Natural killer cell (primary cell): ENCODE results near the gene MKNK1. TPM values are rescaled to one million over a fixed set of nuclear protein-coding genes. Genes with fewer than 3 reads are reported as not detected.

ENCODE experiments used
- ATAC-seq, 3 donors: fragments of 150-1000 bp in 2 of 3; fragments of 200-7000 bp in 1 of 3; cut with Tn5 transposase; 1 replicate in 1 of 3; 2 replicates in 2 of 3; pipeline ENCODE4 v1.10.0; 2021; ENCODE audit warnings: mild to moderate bottlenecking in 2 of 3, moderate library complexity in 2 of 3
- DNase-seq, 2 donors: peaks; one replicate each; pipeline versions ENCODE4 v3.0.0 to v3.0.0-alpha.2; 2013 to 2021; ENCODE audit warnings: mixed read lengths in 1 of 2
- H3K27ac ChIP-seq: one replicate; pipeline ENCODE4 v1.5.1; 2013; ENCODE audit warnings: mild to moderate bottlenecking, low read length
- H3K27me3 ChIP-seq: one replicate; pipeline ENCODE4 v1.6.1; 2013; ENCODE audit warnings: low read length; ENCODE audit not compliant: control insufficient read depth, insufficient read depth
- H3K36me3 ChIP-seq: one replicate; pipeline ENCODE4 v1.6.1; 2013; ENCODE audit warnings: low read length; ENCODE audit not compliant: control insufficient read depth, insufficient read depth
- H3K4me1 ChIP-seq: one replicate; pipeline ENCODE4 v1.6.1; 2013; ENCODE audit warnings: low read length; ENCODE audit not compliant: control insufficient read depth, insufficient read depth
- H3K4me3 ChIP-seq: one replicate; pipeline ENCODE4 v1.5.1; 2013; ENCODE audit warnings: low read length
- H3K9me3 ChIP-seq: one replicate; pipeline ENCODE4 v1.6.1; 2013; ENCODE audit warnings: low read length; ENCODE audit not compliant: control insufficient read depth, insufficient read depth
- H3K27ac Mint-ChIP-seq, 2 donors: one replicate each; pipeline ENCODE4 v1.8.0; 2022; ENCODE audit warnings: mild to moderate bottlenecking in 2 of 2, mixed read lengths in 2 of 2, moderate library complexity in 1 of 2
- H3K27me3 Mint-ChIP-seq, 2 donors: one replicate each; pipeline ENCODE4 v1.8.0; 2022; ENCODE audit warnings: low read depth in 2 of 2, mixed read lengths in 2 of 2
- H3K36me3 Mint-ChIP-seq: one replicate; pipeline ENCODE4 v1.8.0; 2022; ENCODE audit warnings: mixed read lengths
- H3K4me1 Mint-ChIP-seq, 2 donors: one replicate each; pipeline ENCODE4 v1.8.0; 2022; ENCODE audit warnings: mixed read lengths in 2 of 2
- H3K4me3 Mint-ChIP-seq: one replicate; pipeline ENCODE4 v1.8.0; 2022; ENCODE audit warnings: mild to moderate bottlenecking, moderate library complexity, mixed read lengths
- H3K9me3 Mint-ChIP-seq, 2 donors: one replicate each; pipeline ENCODE4 v1.8.0; 2022; ENCODE audit warnings: mixed read lengths in 2 of 2
- WGBS: methylation state at CpG from one replicate; pipeline ENCODE4 v1.1.7; 2013; ENCODE audit warnings: missing lambda C conversion rate; ENCODE audit not compliant: insufficient coverage; 5-methylcytosine and 5-hydroxymethylcytosine counted together
- intact Hi-C: fragments of 100-400 bp; cut with micrococcal nuclease; formaldehyde crosslinking; loops from one replicate; pipeline ENCODE4 v1.14.2; 2022
- total RNA-seq, 4 donors: library from RNA; stranded (reverse); fragments of 120-200 nt in 1 of 4; gene quantifications; one replicate each; pipeline versions ENCODE4 v1.2.3 to v1.2.4, GENCODE V29; 2013 to 2022
- TF ChIP-seq, protein P1 (sequence below): fragments of 200-600 bp; IDR thresholded peaks from one replicate; pipeline ENCODE4 v1.8.0; 2022; ENCODE audit warnings: antibody characterized with exemption

Gene MKNK1
- total RNA-seq, 3 donors from 2014 or later (not counting 1 experiment from before 2014, with no cell fraction given) = 59.5 to 81.5 (median 65.5) TPM

DNA sequence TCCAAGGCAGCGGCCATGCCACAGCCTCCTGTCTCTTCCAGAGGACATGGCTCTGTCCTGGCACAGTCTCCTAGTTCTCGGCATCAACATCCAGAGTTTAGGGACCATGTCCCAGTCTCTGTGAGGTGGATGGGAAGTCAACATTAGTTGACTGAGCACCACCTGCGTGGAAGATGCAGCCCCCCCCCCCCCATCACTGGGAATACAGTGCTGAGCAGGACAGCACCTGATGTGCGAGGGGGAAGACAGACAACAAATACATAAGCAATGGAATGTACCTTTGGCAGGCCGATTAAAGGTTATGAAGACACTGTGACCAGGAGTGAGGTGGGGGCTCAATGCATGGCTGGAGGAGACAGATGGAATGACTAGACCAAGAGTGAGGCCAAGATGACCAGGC is 79.2 kb downstream of the MKNK1 start:
- intact Hi-C loops = no loop called here
- no peak overlapping the region for H3K4me3 ChIP-seq
- H3K27me3 Mint-ChIP-seq = peaks cover 29 to 35% of the 10 kb centered on the region in 2 donors
- 90% methylated on average over 5 of the region's 5 CpGs for WGBS
- H3K27me3 ChIP-seq = peaks cover 6% of the 10 kb centered on the region
- no peak overlapping the region for H3K27ac Mint-ChIP-seq
- DNase-seq (no peak), ATAC-seq (no peak)
- no peaks in the 10 kb centered on the region for H3K4me1 Mint-ChIP-seq
- no peaks in the 10 kb centered on the region for H3K36me3 ChIP-seq
- no peaks in the 10 kb centered on the region for H3K4me1 ChIP-seq
- no peak overlapping the region for H3K4me3 Mint-ChIP-seq
- H3K36me3 Mint-ChIP-seq = no peaks in the 10 kb centered on the region
- H3K9me3 Mint-ChIP-seq = no peaks in the 10 kb centered on the region
- H3K9me3 ChIP-seq = no peaks in the 10 kb centered on the region
- no peak overlapping the region for H3K27ac ChIP-seq
- TF ChIP-seq, protein P1, sequence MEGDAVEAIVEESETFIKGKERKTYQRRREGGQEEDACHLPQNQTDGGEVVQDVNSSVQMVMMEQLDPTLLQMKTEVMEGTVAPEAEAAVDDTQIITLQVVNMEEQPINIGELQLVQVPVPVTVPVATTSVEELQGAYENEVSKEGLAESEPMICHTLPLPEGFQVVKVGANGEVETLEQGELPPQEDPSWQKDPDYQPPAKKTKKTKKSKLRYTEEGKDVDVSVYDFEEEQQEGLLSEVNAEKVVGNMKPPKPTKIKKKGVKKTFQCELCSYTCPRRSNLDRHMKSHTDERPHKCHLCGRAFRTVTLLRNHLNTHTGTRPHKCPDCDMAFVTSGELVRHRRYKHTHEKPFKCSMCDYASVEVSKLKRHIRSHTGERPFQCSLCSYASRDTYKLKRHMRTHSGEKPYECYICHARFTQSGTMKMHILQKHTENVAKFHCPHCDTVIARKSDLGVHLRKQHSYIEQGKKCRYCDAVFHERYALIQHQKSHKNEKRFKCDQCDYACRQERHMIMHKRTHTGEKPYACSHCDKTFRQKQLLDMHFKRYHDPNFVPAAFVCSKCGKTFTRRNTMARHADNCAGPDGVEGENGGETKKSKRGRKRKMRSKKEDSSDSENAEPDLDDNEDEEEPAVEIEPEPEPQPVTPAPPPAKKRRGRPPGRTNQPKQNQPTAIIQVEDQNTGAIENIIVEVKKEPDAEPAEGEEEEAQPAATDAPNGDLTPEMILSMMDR = no peak

- TF ChIP-seq, protein P1 = no peak
- Histone ChIP-seq H3K4me1 (no peaks in the 10 kb centered on the region), H3K27ac (no peak overlapping the region), H3K36me3 (no peaks in the 10 kb centered on the region), H3K4me3 (no peak overlapping the region), H3K9me3 (no peaks in the 10 kb centered on the region), H3K27me3 (peaks cover 6% of the 10 kb centered on the region)
- Mint-ChIP-seq H3K27ac (no peak overlapping the region), H3K4me3 (no peak overlapping the region), H3K36me3 (no peaks in the 10 kb centered on the region), H3K4me1 (no peaks in the 10 kb centered on the region), H3K27me3 (peaks cover 26 to 28% of the 10 kb centered on the region in 2 donors), H3K9me3 (no peaks in the 10 kb centered on the region)
- intact Hi-C loops = no loop called here
- no peak for ATAC-seq
- WGBS = 92% methylated on average over 11 of the region's 11 CpGs
- no peak for DNase-seq
Observed at GRCh38 chr1:46523496-46524353, 80.3 kb downstream of the MKNK1 start.

DNA sequence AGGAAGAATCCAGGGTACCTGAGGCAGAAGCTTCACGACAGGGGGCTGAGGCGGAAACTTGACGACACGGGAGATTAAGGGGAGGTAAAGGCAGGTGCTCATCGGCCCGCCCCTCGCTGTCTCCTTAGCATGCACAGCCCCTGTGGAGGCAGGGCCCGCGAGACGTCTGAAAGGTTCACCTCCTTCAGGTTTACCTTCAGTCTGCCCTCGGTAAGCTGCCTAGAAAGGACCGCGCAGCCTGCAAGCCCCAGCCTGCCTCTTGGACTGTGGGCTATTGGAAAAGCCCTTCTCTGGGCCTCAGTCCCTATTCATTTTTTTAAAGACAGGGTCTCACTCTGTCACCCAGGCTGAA is 81.1 kb downstream of the MKNK1 start:
- no peaks in the 10 kb centered on the region for H3K36me3 Mint-ChIP-seq
- H3K9me3 ChIP-seq = no peaks in the 10 kb centered on the region
- H3K4me3 Mint-ChIP-seq = no peak overlapping the region
- H3K27me3 Mint-ChIP-seq = peaks cover 25 to 28% of the 10 kb centered on the region in 2 donors
- H3K4me1 ChIP-seq = no peaks in the 10 kb centered on the region
- H3K36me3 ChIP-seq = no peaks in the 10 kb centered on the region
- no peak overlapping the region for H3K27ac Mint-ChIP-seq
- no peaks in the 10 kb centered on the region for H3K9me3 Mint-ChIP-seq
- H3K27ac ChIP-seq = no peak overlapping the region
- peaks cover under 1% of the 10 kb centered on the region for H3K27me3 ChIP-seq
- no peaks in the 10 kb centered on the region for H3K4me1 Mint-ChIP-seq
- intact Hi-C loops = no loop called here
- TF ChIP-seq, protein P1 = no peak
- WGBS = 88% methylated on average over 13 of the region's 13 CpGs
- no peak for DNase-seq
- ATAC-seq = no peak
- no peak overlapping the region for H3K4me3 ChIP-seq
